Loucy (cell line): Measurements from ENCODE around the gene ZNF507.

Experiments used
- H2AFZ ChIP-seq: fragments of 200-600 bp; sonication (generic); 2 replicates; pipeline ENCODE4 v1.6.0; 2016; ENCODE audit warnings: antibody characterized with exemption, mild to moderate bottlenecking, low read length, moderate library complexity
- H3F3A ChIP-seq: fragments of 200-600 bp; 2 replicates; pipeline ENCODE4 v1.6.0; 2016; ENCODE audit warnings: antibody characterized with exemption, low read depth, mild to moderate bottlenecking
- H3K27me3 ChIP-seq: fragments of 200-600 bp; sonication (generic); 2 replicates; pipeline ENCODE4 v1.6.1; 2014; ENCODE audit warnings: low read length, mild to moderate bottlenecking; ENCODE audit not compliant: insufficient read depth, poor library complexity, severe bottlenecking
- H3K36me3 ChIP-seq: fragments of 200-600 bp; sonication (generic); 2 replicates; pipeline ENCODE4 v1.6.1; 2016; ENCODE audit warnings: low read length; ENCODE audit not compliant: insufficient read depth
- H3K4me1 ChIP-seq: fragments of 200-600 bp; sonication (generic); 2 replicates; pipeline ENCODE4 v1.5.1; 2014; ENCODE audit warnings: low read length, mild to moderate bottlenecking; ENCODE audit not compliant: insufficient read depth, poor library complexity, severe bottlenecking
- H3K4me2 ChIP-seq: fragments of 200-600 bp; sonication (generic); 2 replicates; pipeline ENCODE4 v1.6.0; 2014; ENCODE audit warnings: antibody characterized with exemption, low read length, low read depth, mild to moderate bottlenecking; ENCODE audit not compliant: poor library complexity, severe bottlenecking
- H3K4me3 ChIP-seq: fragments of 200-600 bp; sonication (generic); 2 replicates; pipeline ENCODE4 v1.5.1; 2014; ENCODE audit warnings: low read length, mild to moderate bottlenecking, mixed read lengths; ENCODE audit not compliant: poor library complexity, severe bottlenecking
- H3K79me2 ChIP-seq: fragments of 200-600 bp; sonication (generic); 2 replicates; pipeline ENCODE4 v1.6.1; 2014; ENCODE audit warnings: low read length; ENCODE audit not compliant: insufficient read depth
- H3K9ac ChIP-seq: fragments of 200-600 bp; sonication (generic); 2 replicates; pipeline ENCODE4 v1.6.0; 2014; ENCODE audit warnings: mild to moderate bottlenecking, low read depth, low read length, moderate library complexity; ENCODE audit not compliant: poor library complexity, severe bottlenecking
- H3K9me2 ChIP-seq: fragments of 200-600 bp; sonication (generic); replicated peaks from 2 replicates; pipeline ENCODE4 v1.6.1; 2016; ENCODE audit warnings: low read depth, low read length, mixed read lengths
- H3K9me3 ChIP-seq: fragments of 200-600 bp; sonication (generic); 2 replicates; pipeline ENCODE4 v1.6.1; 2014; ENCODE audit warnings: mild to moderate bottlenecking, antibody characterized with exemption, low read length, low read depth; ENCODE audit not compliant: insufficient read depth
- H4K20me1 ChIP-seq: fragments of 200-600 bp; sonication (generic); 2 replicates; pipeline ENCODE4 v1.6.0; 2014; ENCODE audit warnings: antibody characterized with exemption, low read length, mild to moderate bottlenecking; ENCODE audit not compliant: insufficient read depth, poor library complexity, severe bottlenecking
- EZH2phosphoT487 ChIP-seq: fragments of 200-600 bp; IDR thresholded peaks from 2 replicates; pipeline ENCODE4 v1.6.1; 2018; ENCODE audit warnings: antibody characterized with exemption, mild to moderate bottlenecking, moderate library complexity, borderline replicate concordance
- TF ChIP-seq, protein P1 (sequence below): fragments of 200-600 bp; sonication (generic); conservative IDR thresholded peaks from 2 replicates; pipeline ENCODE4 v1.5.1; 2014; ENCODE audit warnings: mild to moderate bottlenecking, antibody characterized with exemption, low read length

Gene ZNF507

GRCh38 chr19:32303193-32303592, 42.2 kb upstream of the ZNF507 start:
- Histone ChIP-seq H3F3A (no peaks in the 10 kb centered on the region), H4K20me1 (no peaks in the 10 kb centered on the region), H3K9me2 (no peaks in the 10 kb centered on the region), H3K4me1 (no peaks in the 10 kb centered on the region), H3K4me2 (no peak overlapping the region), H3K9me3 (no peaks in the 10 kb centered on the region; the same call in 1 of the 2 replicates), H3K79me2 (no peaks in the 10 kb centered on the region), H2AFZ (no peak overlapping the region), H3K36me3 (no peaks in the 10 kb centered on the region), H3K27me3 (no peaks in the 10 kb centered on the region), H3K4me3 (no peak overlapping the region), H3K9ac (no peak overlapping the region)
- TF ChIP-seq EZH2phosphoT487, result no peak
- TF ChIP-seq, protein P1, sequence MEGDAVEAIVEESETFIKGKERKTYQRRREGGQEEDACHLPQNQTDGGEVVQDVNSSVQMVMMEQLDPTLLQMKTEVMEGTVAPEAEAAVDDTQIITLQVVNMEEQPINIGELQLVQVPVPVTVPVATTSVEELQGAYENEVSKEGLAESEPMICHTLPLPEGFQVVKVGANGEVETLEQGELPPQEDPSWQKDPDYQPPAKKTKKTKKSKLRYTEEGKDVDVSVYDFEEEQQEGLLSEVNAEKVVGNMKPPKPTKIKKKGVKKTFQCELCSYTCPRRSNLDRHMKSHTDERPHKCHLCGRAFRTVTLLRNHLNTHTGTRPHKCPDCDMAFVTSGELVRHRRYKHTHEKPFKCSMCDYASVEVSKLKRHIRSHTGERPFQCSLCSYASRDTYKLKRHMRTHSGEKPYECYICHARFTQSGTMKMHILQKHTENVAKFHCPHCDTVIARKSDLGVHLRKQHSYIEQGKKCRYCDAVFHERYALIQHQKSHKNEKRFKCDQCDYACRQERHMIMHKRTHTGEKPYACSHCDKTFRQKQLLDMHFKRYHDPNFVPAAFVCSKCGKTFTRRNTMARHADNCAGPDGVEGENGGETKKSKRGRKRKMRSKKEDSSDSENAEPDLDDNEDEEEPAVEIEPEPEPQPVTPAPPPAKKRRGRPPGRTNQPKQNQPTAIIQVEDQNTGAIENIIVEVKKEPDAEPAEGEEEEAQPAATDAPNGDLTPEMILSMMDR, result no peak

- Histone ChIP-seq H3K4me2 (no peak overlapping the region), H2AFZ (no peak overlapping the region), H3K9me2 (no peaks in the 10 kb centered on the region), H3K36me3 (no peaks in the 10 kb centered on the region), H4K20me1 (no peaks in the 10 kb centered on the region), H3F3A (no peaks in the 10 kb centered on the region), H3K27me3 (no peaks in the 10 kb centered on the region), H3K4me1 (no peaks in the 10 kb centered on the region), H3K4me3 (no peak overlapping the region), H3K79me2 (no peaks in the 10 kb centered on the region), H3K9me3 (no peaks in the 10 kb centered on the region; the same call in 1 of the 2 replicates), H3K9ac (no peak overlapping the region)
- TF ChIP-seq EZH2phosphoT487, result no peak
- TF ChIP-seq, protein P1, result no peak
Measured at GRCh38 chr19:32307591-32307990, 37.8 kb upstream of the ZNF507 start.

DNA sequence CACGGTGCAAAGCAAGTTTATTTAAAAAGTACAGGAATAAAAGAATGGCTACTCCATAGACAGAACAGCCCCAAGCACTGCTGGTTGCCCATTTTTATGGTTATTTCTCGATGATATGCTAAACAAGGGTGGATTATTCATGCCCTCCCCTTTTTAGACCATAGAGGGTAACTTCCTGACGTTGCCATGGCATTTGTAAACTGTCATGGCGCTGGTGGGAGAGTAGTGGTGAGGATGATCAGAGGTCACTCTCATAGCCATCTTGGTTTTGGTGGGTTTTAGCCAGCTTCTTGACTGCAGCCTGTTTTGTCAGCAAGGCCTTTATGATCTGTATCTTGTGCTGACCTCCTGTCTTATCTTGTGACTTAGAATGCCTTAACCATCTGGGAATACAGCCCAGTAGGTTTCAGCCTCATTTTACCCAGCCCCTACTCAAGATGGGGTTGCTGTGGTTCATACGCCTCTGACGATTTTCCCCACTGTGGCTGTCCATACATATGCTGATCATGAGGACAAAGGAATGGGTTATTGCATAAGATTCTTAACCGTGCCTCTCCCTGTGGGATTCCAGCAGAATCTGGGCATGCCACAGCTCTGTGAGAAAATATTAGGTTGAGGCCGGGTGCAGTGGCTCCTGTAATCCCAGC, 36.9 kb upstream of the ZNF507 start:
- no peaks in the 10 kb centered on the region for H4K20me1 ChIP-seq
- H3K4me3 ChIP-seq, result no peak overlapping the region
- no peaks in the 10 kb centered on the region for H3K9me2 ChIP-seq
- no peaks in the 10 kb centered on the region for H3K79me2 ChIP-seq
- no peak overlapping the region for H3K9ac ChIP-seq
- H2AFZ ChIP-seq, result no peak overlapping the region
- no peaks in the 10 kb centered on the region for H3K36me3 ChIP-seq
- H3K9me3 ChIP-seq, result no peaks in the 10 kb centered on the region; the same call in 1 of the 2 replicates
- H3K27me3 ChIP-seq, result no peaks in the 10 kb centered on the region
- H3F3A ChIP-seq, result no peaks in the 10 kb centered on the region
- TF ChIP-seq EZH2phosphoT487, result no peak
- H3K4me1 ChIP-seq, result no peaks in the 10 kb centered on the region
- H3K4me2 ChIP-seq, result no peak overlapping the region
